HS-27A (cell line): ENCODE data around the gene THSD4.

Experiments used
- DNase-seq: peaks from one replicate; pipeline ENCODE4 v3.0.0-alpha.2; 2012; ENCODE audit warnings: low read depth, missing footprints

THSD4 gene

DNA sequence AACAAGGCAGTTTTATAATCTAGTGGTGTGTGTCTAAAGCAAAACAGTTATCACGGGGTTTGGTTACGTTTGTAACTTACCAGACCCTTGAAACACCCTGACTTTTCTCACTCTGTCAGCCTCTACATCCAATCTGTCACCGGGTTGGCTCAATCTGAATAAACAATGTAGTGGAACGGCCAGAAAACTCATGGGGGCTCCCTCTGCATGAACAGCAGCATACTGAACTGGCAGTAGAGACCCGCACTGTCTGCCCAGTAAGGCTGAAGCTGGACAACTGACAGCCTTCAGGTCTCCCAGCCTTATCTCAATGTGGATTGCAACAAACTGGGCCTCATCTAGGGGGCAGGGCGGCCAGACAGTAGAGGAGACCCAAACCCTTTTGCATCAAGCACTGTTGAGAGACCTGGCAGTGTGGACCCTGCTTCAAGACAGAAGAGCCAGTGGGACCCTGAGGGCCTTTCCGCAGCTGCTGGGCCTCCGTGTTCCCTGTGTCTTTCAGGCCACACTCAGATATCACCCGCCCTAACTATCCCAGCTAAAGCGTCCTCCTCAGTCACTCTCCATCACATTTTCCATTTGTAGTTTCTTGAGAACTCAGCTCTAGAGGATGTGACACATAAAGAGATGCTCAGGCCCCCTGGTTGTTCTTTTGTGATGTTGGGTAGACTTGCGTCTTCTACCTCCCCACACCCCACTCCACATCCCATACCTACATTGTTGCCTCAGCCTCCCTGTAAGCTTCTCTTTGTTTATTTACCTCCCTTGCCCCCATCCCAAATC, 513.9 kb downstream of the THSD4 start:
- DNase-seq = no peak

DNA sequence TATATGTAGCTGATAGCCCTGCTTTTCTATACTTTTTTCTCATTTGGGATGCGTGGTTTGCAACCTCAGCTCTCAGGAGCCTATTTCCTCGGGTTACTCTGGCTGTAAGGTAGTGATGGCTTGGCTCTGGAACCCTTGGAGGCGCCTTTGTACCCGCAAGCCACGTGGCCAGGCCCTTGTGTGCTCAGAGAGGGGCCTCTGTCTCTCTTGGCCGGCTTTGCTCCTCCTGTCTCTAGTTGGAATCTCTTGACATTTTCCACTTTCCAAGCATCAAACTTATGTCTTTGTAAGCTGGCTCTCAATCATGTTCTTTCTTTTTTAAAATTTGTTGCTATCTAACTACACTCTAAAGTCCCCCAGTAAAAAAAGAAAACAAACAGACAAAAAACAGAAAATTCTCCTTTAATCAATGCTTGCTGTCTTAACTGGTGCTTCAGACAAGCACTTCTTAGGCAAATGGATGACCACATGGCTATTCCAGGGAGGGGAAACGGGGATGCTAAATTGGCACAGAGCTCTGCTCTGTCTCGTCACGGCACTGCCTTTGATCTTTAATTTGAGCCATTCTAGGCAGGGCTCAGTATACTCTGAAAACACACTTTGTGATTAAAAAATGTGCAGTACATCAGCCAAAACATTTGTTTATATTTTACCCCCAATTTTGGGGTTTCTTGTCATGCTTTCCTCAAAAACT, 514.7 kb downstream of the THSD4 start:
- no peak for DNase-seq

DNA sequence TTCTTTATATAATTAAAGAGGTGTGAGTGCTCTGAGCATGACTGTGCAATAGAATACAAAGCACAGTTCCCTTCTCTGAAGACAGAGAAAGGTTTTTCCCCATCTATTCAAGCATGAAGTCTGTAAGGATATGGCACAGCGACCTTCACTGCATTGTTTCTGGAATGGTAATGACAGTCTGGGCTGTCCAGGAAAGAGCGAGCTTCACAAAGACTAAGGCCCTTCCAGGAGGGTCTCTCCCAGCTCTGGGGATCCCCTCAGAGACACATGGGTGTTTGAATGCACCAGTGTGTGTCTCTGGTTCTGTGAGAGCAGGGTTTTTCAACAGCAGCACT, 515.2 kb downstream of the THSD4 start:
- DNase-seq = no peak

- DNase-seq = no peak
Observed at GRCh38 chr15:71632576-71633195, 517.4 kb downstream of the THSD4 start.

GRCh38 chr15:71634820-71635560, 519.7 kb downstream of the THSD4 start:
- no peak for DNase-seq

DNA sequence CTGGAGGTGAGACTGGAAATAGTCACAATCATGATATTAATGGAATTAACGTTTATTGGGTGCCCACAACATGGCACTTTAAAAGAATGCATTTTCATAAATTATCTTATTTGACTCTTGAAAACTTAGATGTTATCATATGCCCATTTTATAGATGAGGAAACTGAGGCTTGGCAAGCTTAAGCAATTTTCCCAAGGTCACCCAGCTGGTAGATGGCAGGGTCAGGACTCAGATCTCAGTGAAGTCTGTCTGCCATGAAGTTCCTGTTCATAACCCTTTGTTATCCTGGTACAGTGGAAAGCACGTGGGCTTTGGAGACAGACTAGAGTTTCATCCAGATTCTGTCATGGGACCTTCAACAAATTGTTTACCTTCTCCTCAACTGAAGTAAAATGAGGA, 520.5 kb downstream of the THSD4 start:
- DNase-seq = no peak

GRCh38 chr15:71638876-71639275, 523.6 kb downstream of the THSD4 start:
- DNase-seq = no peak

DNA sequence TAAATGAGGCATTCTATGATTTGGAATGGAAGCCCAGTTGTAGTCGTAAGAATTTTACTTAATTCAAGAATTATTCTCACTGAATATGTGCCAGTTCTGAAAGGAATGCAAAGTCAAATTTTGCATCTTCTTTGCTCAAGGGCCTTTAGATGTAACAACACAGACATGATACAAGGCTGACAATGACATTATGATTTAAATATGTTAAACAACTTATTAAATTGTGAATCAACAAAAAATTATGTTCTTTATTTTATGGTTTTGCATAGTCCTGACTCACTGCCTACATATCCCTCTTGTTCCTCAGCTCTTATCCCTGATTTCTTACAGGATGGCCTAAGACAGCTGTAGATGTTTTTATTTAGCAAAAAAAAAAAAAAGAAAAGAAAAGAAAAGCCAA, 524.2 kb downstream of the THSD4 start:
- DNase-seq = no peak

DNA sequence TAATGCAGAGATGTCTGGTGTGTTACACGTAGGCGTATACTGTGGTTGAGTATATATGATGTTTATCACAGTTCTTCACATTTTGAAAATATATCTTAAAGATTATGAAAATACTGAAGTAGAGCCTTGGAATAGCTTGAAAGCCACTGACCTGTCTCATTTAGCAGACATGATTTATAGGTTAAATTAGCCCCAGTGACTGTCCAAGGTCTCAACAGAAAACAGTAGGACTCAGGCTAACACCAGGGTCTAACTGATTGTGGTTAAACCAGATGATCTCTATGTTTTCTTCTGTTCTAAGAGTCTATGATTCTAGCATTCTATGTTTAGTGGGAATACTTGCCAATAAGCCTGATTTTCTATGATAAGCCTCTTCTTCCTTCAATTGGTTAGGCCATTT, 528.6 kb downstream of the THSD4 start:
- DNase-seq = no peak

- DNase-seq = no peak
Observed at GRCh38 chr15:71646767-71647486, 531.7 kb downstream of the THSD4 start.

- DNase-seq = no peak
Observed at GRCh38 chr15:71647487-71647808, 532.2 kb downstream of the THSD4 start.

GRCh38 chr15:71648095-71648494, 532.8 kb downstream of the THSD4 start:
- DNase-seq = no peak

DNA sequence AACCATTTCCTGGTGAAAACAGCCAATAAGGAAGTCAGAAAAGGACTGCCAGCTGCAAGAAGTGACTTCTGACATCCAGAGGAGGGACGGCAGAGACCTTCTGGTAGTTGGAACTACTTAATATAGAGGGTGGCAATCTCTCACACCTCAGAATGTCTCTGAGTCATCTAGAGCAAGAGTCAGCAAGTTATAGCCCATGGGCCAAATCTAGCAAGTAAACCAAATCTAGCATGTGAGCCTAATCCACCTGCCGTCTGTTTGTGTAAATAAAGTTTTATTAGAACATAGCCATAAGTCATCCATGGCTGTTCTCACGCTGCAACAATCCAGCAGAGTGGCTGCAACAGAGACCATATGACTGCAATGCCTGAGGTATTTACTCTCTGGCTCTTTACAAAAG, 534.6 kb downstream of the THSD4 start:
- no peak for DNase-seq

DNA sequence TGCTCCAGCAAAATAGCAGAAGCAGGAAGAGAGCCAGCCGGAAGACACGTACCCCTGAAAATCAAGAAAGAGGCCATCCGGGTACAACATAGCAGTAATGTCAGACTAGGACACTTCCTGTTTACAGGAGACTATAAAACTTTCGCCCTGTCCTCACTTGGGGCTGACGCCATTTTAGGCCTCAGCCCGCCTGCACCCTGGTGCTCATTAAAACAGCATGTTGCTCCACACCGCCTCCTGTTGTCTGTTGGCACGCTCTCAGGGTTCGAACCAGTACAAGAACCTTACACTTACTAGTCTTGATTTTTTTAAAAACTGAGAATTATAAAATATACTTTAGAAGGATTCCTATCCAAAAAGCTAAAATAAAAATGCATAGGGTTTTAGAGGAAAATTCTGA, 535.3 kb downstream of the THSD4 start:
- no peak for DNase-seq

GRCh38 chr15:71651750-71652186, 536.5 kb downstream of the THSD4 start:
- DNase-seq = peak; percentile 36

- no peak for DNase-seq
Observed at GRCh38 chr15:71654042-71654719, 538.9 kb downstream of the THSD4 start.

GRCh38 chr15:71654720-71655174, 539.5 kb downstream of the THSD4 start:
- no peak for DNase-seq

DNA sequence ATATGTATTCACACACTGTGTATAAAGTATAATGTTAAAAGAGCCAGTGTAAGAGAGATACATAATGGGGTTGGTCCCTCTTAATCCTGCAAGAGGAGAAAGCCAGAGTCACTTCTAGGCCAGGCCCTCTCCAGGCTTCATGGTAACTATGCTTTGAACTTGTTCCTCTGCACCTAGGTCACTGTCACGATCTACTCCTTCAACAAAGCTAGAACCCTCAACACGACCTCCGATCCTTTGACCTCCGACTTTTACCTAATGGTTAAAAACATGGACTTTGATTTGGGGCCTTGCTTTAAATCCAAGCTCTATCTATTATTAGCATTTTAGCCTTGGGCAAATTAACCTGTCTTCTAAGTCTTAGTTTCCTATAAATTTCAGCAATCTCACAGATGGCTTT, 541.2 kb downstream of the THSD4 start:
- no peak for DNase-seq

DNA sequence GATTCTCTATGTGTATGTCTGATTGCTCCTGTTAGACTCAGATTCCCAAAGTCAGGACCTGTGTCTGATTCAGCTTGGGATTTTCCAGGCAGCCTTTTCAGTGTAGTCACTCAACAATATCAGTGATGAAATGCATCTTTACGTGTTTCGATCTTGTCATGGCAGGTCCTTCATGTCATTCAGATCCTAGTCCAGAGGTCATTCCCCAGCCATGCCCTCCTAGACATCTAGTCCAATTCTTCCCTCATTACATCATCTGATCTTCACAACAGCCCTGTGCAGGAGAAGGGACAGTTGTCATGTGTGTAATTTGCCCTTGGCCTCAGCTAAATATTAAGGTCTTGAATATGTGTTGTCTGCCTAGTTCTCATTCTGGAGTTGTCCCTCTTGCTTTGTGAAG, 541.9 kb downstream of the THSD4 start:
- DNase-seq = no peak

- DNase-seq = no peak
Observed at GRCh38 chr15:71658036-71658435, 542.8 kb downstream of the THSD4 start.
